IPS-18c (cell line): ENCODE measurements around the gene TASOR.
A peak's percentile ranks its signal among the peaks of the same experiment; 100 is the strongest.
"Not testable (repeated sequence)": the region's sequence is repeated elsewhere in the genome, so short reads cannot be mapped to it uniquely, and the experiment has no call there.

Experiments used
- H3K4me3 ChIP-seq: 2 replicates; pipeline ENCODE4 v1.7.0; 2013; ENCODE audit warnings: low read depth, mild to moderate bottlenecking, low read length, moderate library complexity; ENCODE audit not compliant: insufficient read depth
- H3K9me3 ChIP-seq: one replicate; pipeline ENCODE4 v1.6.1; 2013; ENCODE audit warnings: mild to moderate bottlenecking, low read length, moderate library complexity; ENCODE audit not compliant: control insufficient read depth, insufficient read depth

Gene TASOR

GRCh38 chr3:56683122-56683817 is at the start of gene TASOR:
TASOR (minus strand) TSS chr3:56683265; CDS start chr3:56683006, 259 bp downstream.
- Histone ChIP-seq H3K9me3 (peaks cover 4% of the 10 kb centered on the region), H3K4me3 (peak within 1 kb of the TSS; percentile 88)

GRCh38 chr3:56732109-56732508 is 49.0 kb upstream of the TASOR start:
- Histone ChIP-seq H3K9me3 (no peaks in the 10 kb centered on the region), H3K4me3 (no peak overlapping the region)

GRCh38 chr3:56725175-56725574 is 42.1 kb upstream of the TASOR start:
- H3K9me3 ChIP-seq, result no peaks in the 10 kb centered on the region
- no peak overlapping the region for H3K4me3 ChIP-seq

GRCh38 chr3:56724676-56725075 is 41.6 kb upstream of the TASOR start:
- Histone ChIP-seq H3K9me3 (no peaks in the 10 kb centered on the region), H3K4me3 (no peak overlapping the region)

- H3K4me3 ChIP-seq, result no peak overlapping the region
Observed at GRCh38 chr3:56720849-56721248, 37.8 kb upstream of the TASOR start.

GRCh38 chr3:56718809-56719208 is 35.7 kb upstream of the TASOR start:
- not testable (repeated sequence) for H3K4me3 ChIP-seq, H3K9me3 ChIP-seq

More at GRCh38 chr3:56720849-56721248, 37.8 kb upstream of the TASOR start:
- no peaks in the 10 kb centered on the region for H3K9me3 ChIP-seq

- Histone ChIP-seq H3K4me3 (no peak overlapping the region), H3K9me3 (no peaks in the 10 kb centered on the region)
Observed at GRCh38 chr3:56711344-56711743, 28.3 kb upstream of the TASOR start.

- H3K9me3 ChIP-seq, H3K4me3 ChIP-seq: not testable (repeated sequence)
Observed at GRCh38 chr3:56707412-56707811, 24.3 kb upstream of the TASOR start.

- Histone ChIP-seq H3K9me3 (no peaks in the 10 kb centered on the region), H3K4me3 (no peak overlapping the region)
Observed at GRCh38 chr3:56706629-56707028, 23.6 kb upstream of the TASOR start.

- no peaks in the 10 kb centered on the region for H3K9me3 ChIP-seq
- no peak overlapping the region for H3K4me3 ChIP-seq
Observed at GRCh38 chr3:56704706-56705105, 21.6 kb upstream of the TASOR start.

- no peak overlapping the region for H3K4me3 ChIP-seq
- H3K9me3 ChIP-seq, result no peaks in the 10 kb centered on the region
Observed at GRCh38 chr3:56702490-56703315, 19.6 kb upstream of the TASOR start.

- Histone ChIP-seq H3K4me3 (no peak overlapping the region), H3K9me3 (no peaks in the 10 kb centered on the region)
Observed at GRCh38 chr3:56700151-56700550, 17.1 kb upstream of the TASOR start.

GRCh38 chr3:56694867-56695683 is 12.0 kb upstream of the TASOR start:
- Histone ChIP-seq H3K9me3 (peaks cover 2% of the 10 kb centered on the region), H3K4me3 (no peak overlapping the region)

- H3K4me3 ChIP-seq, result no peak overlapping the region
- H3K9me3 ChIP-seq, result peaks cover 2% of the 10 kb centered on the region
Observed at GRCh38 chr3:56693750-56694149, 10.7 kb upstream of the TASOR start.

- not testable (repeated sequence) for H3K9me3 ChIP-seq, H3K4me3 ChIP-seq
Observed at GRCh38 chr3:56692520-56693433, 9.7 kb upstream of the TASOR start.

- not testable (repeated sequence) for H3K9me3 ChIP-seq, H3K4me3 ChIP-seq
Observed at GRCh38 chr3:56692001-56692365, 8.9 kb upstream of the TASOR start.
